Thyroid gland (tissue), 4 donors: ENCODE results near the gene DHDH. TPM values are rescaled to one million over a fixed set of nuclear protein-coding genes. Genes with fewer than 3 reads are reported as not detected.

ENCODE experiments used
- DNase-seq, 2 donors: peaks; one replicate each; pipeline ENCODE4 v3.0.0-alpha.2; 2019
- H3K27ac ChIP-seq, 3 donors: fragments of 200-600 bp; sonication (generic); 1 replicate in 2 of 3; 2 replicates in 1 of 3; pipeline ENCODE4 v1.5.1; 2016 to 2019; ENCODE audit warnings: mild to moderate bottlenecking in 1 of 3, moderate library complexity in 1 of 3
- H3K27me3 ChIP-seq: fragments of 200-600 bp; sonication (generic); one replicate; pipeline ENCODE4 v1.5.1; 2019
- H3K36me3 ChIP-seq, 2 donors: fragments of 200-600 bp; sonication (generic); one replicate each; pipeline ENCODE4 v1.5.1; 2016 to 2019
- H3K4me1 ChIP-seq, 2 donors: fragments of 200-600 bp; sonication (generic); one replicate each; pipeline ENCODE4 v1.5.1; 2017 to 2019
- H3K4me3 ChIP-seq, 3 donors: fragments of 200-600 bp; sonication (generic); replicated peaks in 1 of 3; 1 replicate in 2 of 3; 2 replicates in 1 of 3; pipeline ENCODE4 v1.5.1; 2016; ENCODE audit warnings: mild to moderate bottlenecking in 1 of 3
- H3K9me3 ChIP-seq: fragments of 200-600 bp; sonication (generic); one replicate; pipeline ENCODE4 v1.5.1; 2017
- CTCF ChIP-seq, 6 experiments: fragments of 200-600 bp in 3 of 6; fragments of 450-650 bp in 3 of 6; sonication (generic) in 3 of 6; IDR thresholded peaks; one replicate each; pipeline ENCODE4 v1.5.1; 2016 to 2019; ENCODE audit warnings: antibody characterized with exemption in 6 of 6, mild to moderate bottlenecking in 2 of 6, inconsistent platforms in 1 of 6, moderate library complexity in 1 of 6
- POLR2A ChIP-seq, 2 donors: fragments of 450-650 bp; IDR thresholded peaks; one replicate each; pipeline ENCODE4 v1.6.1; 2017; ENCODE audit warnings: antibody characterized with exemption in 2 of 2, mild to moderate bottlenecking in 2 of 2, moderate library complexity in 1 of 2
- WGBS, 2 donors: methylation state at CpG; one replicate each; pipeline ENCODE4 v1.1.5; 2017; 5-methylcytosine and 5-hydroxymethylcytosine counted together
- intact Hi-C: fragments of 100-400 bp; cut with DNase I; formaldehyde crosslinking; loops from one replicate; pipeline ENCODE4 v1.15.1; 2023
- total RNA-seq, 4 donors: library from RNA; depleted of rRNA; stranded (reverse); fragments of >200 nt; gene quantifications; one replicate each; pipeline ENCODE4 v1.2.3, GENCODE V29; 2016

DHDH gene
- total RNA-seq, 4 donors from 2014 or later, result not detected

GRCh38 chr19:48955308-48955958, 21.9 kb downstream of the DHDH start:
- Histone ChIP-seq H3K4me3 (peak overlapping the region; percentile 7 to 82 (median 8)), H3K9me3 (no peaks in the 10 kb centered on the region), H3K4me1 (peaks cover 8 to 14% of the 10 kb centered on the region in 2 donors), H3K27ac (peak overlapping the region in 2 of 3 donors; percentile 63 to 86), H3K27me3 (no peaks in the 10 kb centered on the region), H3K36me3 (no peaks in the 10 kb centered on the region)
- no peak for TF ChIP-seq POLR2A (IDR thresholded peaks at IDR 0.05)
- TF ChIP-seq CTCF (IDR thresholded peaks at IDR 0.05), result no peak
- no peak for DNase-seq
- intact Hi-C loops, result loop anchor here (10.0 kb wide), 1 partner anchor 51 kb away; the partner anchor contains the start of gene NUCB1
- WGBS, 2 donors, result 59 to 61% methylated on average over 12 to 16 of the region's 16 CpGs

- intact Hi-C loops, result loop anchor here (10.0 kb wide), 1 partner anchor 53 kb away; the partner anchor contains the start of gene NUCB1
- Histone ChIP-seq H3K9me3 (no peaks in the 10 kb centered on the region), H3K4me1 (peaks cover 12 to 24% of the 10 kb centered on the region in 2 donors), H3K27ac (no peak overlapping the region), H3K4me3 (no peak overlapping the region), H3K27me3 (no peaks in the 10 kb centered on the region), H3K36me3 (no peaks in the 10 kb centered on the region)
- no peak for DNase-seq
- no peak for TF ChIP-seq POLR2A (IDR thresholded peaks at IDR 0.05)
- no peak for TF ChIP-seq CTCF (IDR thresholded peaks at IDR 0.05)
- 97% methylated on average over 8 of the region's 8 CpGs for WGBS, 2 donors
These were observed 24.5 kb downstream of the DHDH start for GRCh38 chr19:48958006-48958405.

GRCh38 chr19:48959341-48960239, 26.1 kb downstream of the DHDH start:
- H3K27ac ChIP-seq, result no peak overlapping the region
- H3K9me3 ChIP-seq, result no peaks in the 10 kb centered on the region
- intact Hi-C loops, result loop anchor here (10.0 kb wide), 1 partner anchor 55 kb away; the partner anchor contains the start of gene NUCB1
- H3K4me1 ChIP-seq, result peaks cover 26 to 36% of the 10 kb centered on the region in 2 donors
- no peaks in the 10 kb centered on the region for H3K36me3 ChIP-seq
- 84 to 87% methylated on average over 16 of the region's 16 CpGs for WGBS, 2 donors
- H3K4me3 ChIP-seq, result no peak overlapping the region
- no peak for TF ChIP-seq POLR2A (IDR thresholded peaks at IDR 0.05)
- TF ChIP-seq CTCF (IDR thresholded peaks at IDR 0.05), result no peak
- H3K27me3 ChIP-seq, result no peaks in the 10 kb centered on the region
- no peak for DNase-seq

GRCh38 chr19:48961051-48961649, 27.7 kb downstream of the DHDH start:
- no peaks in the 10 kb centered on the region for H3K27me3 ChIP-seq
- no peak overlapping the region for H3K4me3 ChIP-seq
- intact Hi-C loops, result no loop called here
- H3K9me3 ChIP-seq, result no peaks in the 10 kb centered on the region
- WGBS, 2 donors, result 92 to 93% methylated on average over 19 of the region's 19 CpGs
- peaks cover 22 to 28% of the 10 kb centered on the region in 2 donors for H3K4me1 ChIP-seq
- H3K27ac ChIP-seq, result peak overlapping the region in 1 of 3 donors; percentile 2
- no peak for DNase-seq
- H3K36me3 ChIP-seq, result peaks cover 4 to 6% of the 10 kb centered on the region in 2 donors
- no peak for TF ChIP-seq CTCF (IDR thresholded peaks at IDR 0.05)
- TF ChIP-seq POLR2A (IDR thresholded peaks at IDR 0.05), result no peak
